A673 (cell line): ENCODE data around the gene RAB27B. TPM values are rescaled to one million over a fixed set of nuclear protein-coding genes. Genes with fewer than 3 reads are reported as not detected.

Source experiments
- BruUV-seq: library from RNA; stranded (reverse); fragments of 400-500 nt; replicated peaks from 2 replicates; lab custom pipeline; 2021; lab: Mats Ljungman, UMichigan
- CTCF ChIA-PET: fragments of 300-600 bp; sonication (Branson Sonifier 250); formaldehyde crosslinking; loops from one replicate; lab custom pipeline; 2022; ENCODE audit warnings: antibody characterized with exemption; lab: Charles Lee
- POLR2A ChIA-PET: fragments of 300-600 bp; sonication (Branson Sonifier 250); formaldehyde crosslinking; loops from one replicate; lab custom pipeline; 2022; ENCODE audit warnings: antibody characterized with exemption; ENCODE audit not compliant: low non-redundant PET; lab: Charles Lee
- DNase-seq: peaks from one replicate; pipeline ENCODE4 v3.0.0-alpha.2; 2015; ENCODE audit warnings: low spot score
- H3K27ac ChIP-seq: fragments of 200-600 bp; sonication (generic); 2 replicates; pipeline ENCODE4 v1.5.1; 2016; ENCODE audit warnings: mixed run types, low read depth, mild to moderate bottlenecking, mixed read lengths, antibody characterized with exemption, low read length; ENCODE audit not compliant: poor library complexity, severe bottlenecking
- H3K27me3 ChIP-seq: fragments of 200-600 bp; sonication (generic); replicated peaks from 2 replicates; pipeline ENCODE4 v1.6.1; 2017; ENCODE audit warnings: mixed run types, low read depth, mild to moderate bottlenecking, mixed read lengths, antibody characterized with exemption, low read length; ENCODE audit not compliant: insufficient read depth, poor library complexity
- H3K36me3 ChIP-seq: fragments of 200-600 bp; sonication (generic); 2 replicates; pipeline ENCODE4 v1.6.1; 2016; ENCODE audit warnings: mixed run types, mild to moderate bottlenecking, mixed read lengths, antibody characterized with exemption, low read length; ENCODE audit not compliant: insufficient read depth, poor library complexity, severe bottlenecking
- H3K4me1 ChIP-seq: fragments of 200-600 bp; sonication (generic); 2 replicates; pipeline ENCODE4 v1.6.1; 2017; ENCODE audit warnings: mixed run types, mild to moderate bottlenecking, mixed read lengths, antibody characterized with exemption, low read length; ENCODE audit not compliant: insufficient read depth, poor library complexity, severe bottlenecking
- H3K4me3 ChIP-seq: fragments of 200-600 bp; sonication (generic); 2 replicates; pipeline ENCODE4 v1.5.1; 2016; ENCODE audit warnings: low read depth, mixed run types, mild to moderate bottlenecking, mixed read lengths, low read length; ENCODE audit not compliant: poor library complexity, severe bottlenecking
- H3K9me3 ChIP-seq: fragments of 200-600 bp; sonication (generic); 2 replicates; pipeline ENCODE4 v1.6.1; 2016; ENCODE audit warnings: mixed run types, low read depth, mild to moderate bottlenecking, mixed read lengths, antibody characterized with exemption, low read length; ENCODE audit not compliant: poor library complexity, severe bottlenecking
- EZH2 ChIP-seq: fragments of 200-600 bp; sonication (generic); IDR thresholded peaks from 2 replicates; pipeline ENCODE4 v1.6.1; 2017; ENCODE audit warnings: borderline replicate concordance, low read depth, mild to moderate bottlenecking, mixed read lengths, antibody characterized with exemption, low read length; ENCODE audit not compliant: poor library complexity, severe bottlenecking
- intact Hi-C: fragments of 100-400 bp; cut with micrococcal nuclease; formaldehyde crosslinking; loops from one replicate; pipeline ENCODE4 v1.10.0; 2022; ENCODE audit not compliant: unreplicated experiment
- total RNA-seq: library from RNA; stranded (reverse); gene quantifications from 2 replicates; pipeline ENCODE4 v1.2.3, GENCODE V29; 2021
- TF ChIP-seq, protein P1 (sequence below): fragments of 300-800, 200-600 bp; sonication (generic); conservative IDR thresholded peaks from 2 replicates; pipeline ENCODE4 v1.5.1; 2017; ENCODE audit warnings: low read depth, mild to moderate bottlenecking, antibody characterized with exemption, low read length, moderate library complexity, mixed read lengths

Gene RAB27B
- total RNA-seq, 1 experiment from 2014 or later = not detected

DNA sequence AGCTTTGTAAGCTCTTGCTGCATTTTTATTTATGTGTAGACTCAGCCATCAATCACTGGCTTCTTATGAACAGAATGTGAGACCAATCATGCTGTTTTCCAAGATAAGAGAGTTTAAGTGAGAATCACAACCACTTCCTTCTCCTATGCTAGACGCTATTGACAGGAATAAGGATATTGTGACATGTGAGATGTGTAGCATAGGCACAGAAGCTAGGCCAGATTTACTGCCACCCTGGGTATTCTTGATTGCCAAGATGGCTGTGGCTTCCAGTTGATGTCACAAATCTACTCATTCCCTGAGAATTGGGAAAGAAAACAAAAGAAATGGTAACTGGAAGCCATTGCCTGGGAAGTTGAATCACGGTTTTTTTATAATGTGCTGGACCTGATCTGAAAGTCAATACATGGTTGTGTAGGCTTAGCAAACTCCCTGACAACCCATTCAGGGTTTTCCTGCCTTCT, 49.9 kb downstream of the RAB27B start:
- no peak overlapping the region for H3K27ac ChIP-seq
- DNase-seq = no peak
- H3K9me3 ChIP-seq = no peaks in the 10 kb centered on the region
- H3K4me3 ChIP-seq = no peak overlapping the region
- H3K36me3 ChIP-seq = no peaks in the 10 kb centered on the region
- BruUV-seq = no TSS peak
- TF ChIP-seq, protein P1, sequence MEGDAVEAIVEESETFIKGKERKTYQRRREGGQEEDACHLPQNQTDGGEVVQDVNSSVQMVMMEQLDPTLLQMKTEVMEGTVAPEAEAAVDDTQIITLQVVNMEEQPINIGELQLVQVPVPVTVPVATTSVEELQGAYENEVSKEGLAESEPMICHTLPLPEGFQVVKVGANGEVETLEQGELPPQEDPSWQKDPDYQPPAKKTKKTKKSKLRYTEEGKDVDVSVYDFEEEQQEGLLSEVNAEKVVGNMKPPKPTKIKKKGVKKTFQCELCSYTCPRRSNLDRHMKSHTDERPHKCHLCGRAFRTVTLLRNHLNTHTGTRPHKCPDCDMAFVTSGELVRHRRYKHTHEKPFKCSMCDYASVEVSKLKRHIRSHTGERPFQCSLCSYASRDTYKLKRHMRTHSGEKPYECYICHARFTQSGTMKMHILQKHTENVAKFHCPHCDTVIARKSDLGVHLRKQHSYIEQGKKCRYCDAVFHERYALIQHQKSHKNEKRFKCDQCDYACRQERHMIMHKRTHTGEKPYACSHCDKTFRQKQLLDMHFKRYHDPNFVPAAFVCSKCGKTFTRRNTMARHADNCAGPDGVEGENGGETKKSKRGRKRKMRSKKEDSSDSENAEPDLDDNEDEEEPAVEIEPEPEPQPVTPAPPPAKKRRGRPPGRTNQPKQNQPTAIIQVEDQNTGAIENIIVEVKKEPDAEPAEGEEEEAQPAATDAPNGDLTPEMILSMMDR = no peak
- TF ChIP-seq EZH2 = no peak
- intact Hi-C loops = no loop called here
- no peaks in the 10 kb centered on the region for H3K4me1 ChIP-seq
- ChIA-PET POLR2A (no interaction called here), CTCF (no interaction called here)
- peaks cover 53% of the 10 kb centered on the region for H3K27me3 ChIP-seq

- H3K27me3 ChIP-seq = peaks cover 59% of the 10 kb centered on the region
- H3K27ac ChIP-seq = no peak overlapping the region
- BruUV-seq = no TSS peak
- no peak for DNase-seq
- CTCF ChIA-PET = no interaction called here
- no peaks in the 10 kb centered on the region for H3K9me3 ChIP-seq
- H3K36me3 ChIP-seq = no peaks in the 10 kb centered on the region
- no peak for TF ChIP-seq EZH2
- TF ChIP-seq, protein P1 = no peak
- no peaks in the 10 kb centered on the region for H3K4me1 ChIP-seq
- intact Hi-C loops = no loop called here
- no peak overlapping the region for H3K4me3 ChIP-seq
- POLR2A ChIA-PET = no interaction called here
Observed at GRCh38 chr18:54878659-54879358, 50.5 kb downstream of the RAB27B start.

- CTCF ChIA-PET = no interaction called here
- intact Hi-C loops = no loop called here
- H3K36me3 ChIP-seq = no peaks in the 10 kb centered on the region
Observed at GRCh38 chr18:54879691-54880090, 51.4 kb downstream of the RAB27B start.

More at GRCh38 chr18:54879691-54880090, 51.4 kb downstream of the RAB27B start:
- POLR2A ChIA-PET = no interaction called here
- no peak overlapping the region for H3K4me3 ChIP-seq
- no peak overlapping the region for H3K27ac ChIP-seq
- H3K9me3 ChIP-seq = no peaks in the 10 kb centered on the region
- peaks cover 68% of the 10 kb centered on the region for H3K27me3 ChIP-seq
- DNase-seq = no peak
- BruUV-seq = no TSS peak
- TF ChIP-seq, protein P1 = no peak
- no peak for TF ChIP-seq EZH2
- no peaks in the 10 kb centered on the region for H3K4me1 ChIP-seq
